PFSK-1 (cell line): ENCODE results near the gene ZNF566.

Experiments
- FOXP2 ChIP-seq: optimal IDR thresholded peaks from 2 replicates; pipeline ENCODE3; 2011; ENCODE audit warnings: borderline replicate concordance, control low read depth, inconsistent platforms; ENCODE audit not compliant: insufficient read depth; ENCODE audit errors: extremely low read length, extremely low read depth
- POLR2AphosphoS5 ChIP-seq: IDR thresholded peaks from 2 replicates; pipeline ENCODE4 v1.6.1; 2012; ENCODE audit warnings: low read depth, mild to moderate bottlenecking, control low read depth, low read length, moderate library complexity
- REST ChIP-seq, 2 experiments: IDR thresholded peaks; 2 replicates each; pipeline versions ENCODE4 v1.6.1 to v1.8.0; 2011 to 2012; ENCODE audit warnings: low read depth in 2 of 2, low read length in 2 of 2, control low read depth in 1 of 2, inconsistent platforms in 1 of 2, mild to moderate bottlenecking in 1 of 2, moderate library complexity in 1 of 2; ENCODE audit not compliant: insufficient read depth in 1 of 2
- SIN3A ChIP-seq: IDR thresholded peaks from 2 replicates; pipeline ENCODE4 v1.6.1; 2012; ENCODE audit warnings: mild to moderate bottlenecking, low read length, moderate library complexity, borderline replicate concordance; ENCODE audit not compliant: insufficient read depth
- TAF1 ChIP-seq: IDR thresholded peaks from 2 replicates; pipeline ENCODE4 v1.6.1; 2012; ENCODE audit warnings: low read length, control low read depth, borderline replicate concordance; ENCODE audit not compliant: insufficient read depth

ZNF566 gene

GRCh38 chr19:36460046-36460445 is 29.3 kb downstream of the ZNF566 start:
- TF ChIP-seq SIN3A (no peak), FOXP2 (no peak)

- TF ChIP-seq SIN3A (no peak), FOXP2 (no peak), TAF1 (no peak), REST (IDR thresholded peaks at IDR 0.05; ENCODE audit: insufficient read depth in 1 of 2, low read depth in 2 of 2, low read length in 2 of 2) (no peak), POLR2AphosphoS5 (no peak)
Measured at GRCh38 chr19:36456831-36457230, 32.5 kb downstream of the ZNF566 start.

GRCh38 chr19:36449059-36449670 is 40.2 kb downstream of the ZNF566 start:
- no peak for TF ChIP-seq REST (IDR thresholded peaks at IDR 0.05; ENCODE audit: insufficient read depth in 1 of 2, low read depth in 2 of 2, low read length in 2 of 2)
- TF ChIP-seq SIN3A, result no peak
- TF ChIP-seq FOXP2, result no peak
- TF ChIP-seq POLR2AphosphoS5, result no peak
- no peak for TF ChIP-seq TAF1

GRCh38 chr19:36441339-36441738 is 48.0 kb downstream of the ZNF566 start:
- no peak for TF ChIP-seq SIN3A
- TF ChIP-seq REST (IDR thresholded peaks at IDR 0.05; ENCODE audit: insufficient read depth in 1 of 2, low read depth in 2 of 2, low read length in 2 of 2), result no peak
- TF ChIP-seq TAF1, result no peak
- TF ChIP-seq FOXP2, result no peak
- TF ChIP-seq POLR2AphosphoS5, result no peak

GRCh38 chr19:36436531-36436930 is 52.8 kb downstream of the ZNF566 start:
- TF ChIP-seq TAF1 (no peak), FOXP2 (no peak), SIN3A (no peak), POLR2AphosphoS5 (no peak), REST (IDR thresholded peaks at IDR 0.05; ENCODE audit: insufficient read depth in 1 of 2, low read depth in 2 of 2, low read length in 2 of 2) (no peak)
